G401.6 (cell line): Measurements from ENCODE around the gene SUPT3H.
"Not testable (repeated sequence)": the region's sequence is repeated elsewhere in the genome, so short reads cannot be mapped to it uniquely, and the experiment has no call there.

Experiments
- FAIRE-seq: peaks from 2 replicates; lab custom pipeline; 2012; peaks lifted over from hg19 to GRCh38; lab: Jason Lieb, UNC

SUPT3H gene

GRCh38 chr6:45255434-45255833 lies 122.3 kb downstream of the SUPT3H start:
- no peak for FAIRE-seq

GRCh38 chr6:45254253-45254652 lies 123.5 kb downstream of the SUPT3H start:
- no peak for FAIRE-seq

- FAIRE-seq = no peak
These were observed 124.3 kb downstream of the SUPT3H start for GRCh38 chr6:45253453-45253852.

- no peak for FAIRE-seq
These were observed 146.1 kb downstream of the SUPT3H start for GRCh38 chr6:45231660-45232059.

- no peak for FAIRE-seq
These were observed 148.3 kb downstream of the SUPT3H start for GRCh38 chr6:45229416-45229815.

GRCh38 chr6:45226081-45226480 lies 151.7 kb downstream of the SUPT3H start:
- FAIRE-seq = peak; percentile 36

- FAIRE-seq = no peak
These were observed 155.4 kb downstream of the SUPT3H start for GRCh38 chr6:45222380-45222779.

- FAIRE-seq = no peak
These were observed 162.0 kb downstream of the SUPT3H start for GRCh38 chr6:45215759-45216158.

- no peak for FAIRE-seq
These were observed 164.8 kb downstream of the SUPT3H start for GRCh38 chr6:45212976-45213375.

- no peak for FAIRE-seq
These were observed 168.0 kb downstream of the SUPT3H start for GRCh38 chr6:45209762-45210161.

- FAIRE-seq = no peak
These were observed 170.8 kb downstream of the SUPT3H start for GRCh38 chr6:45206793-45207492.

- FAIRE-seq = no peak
These were observed 176.2 kb downstream of the SUPT3H start for GRCh38 chr6:45201484-45201883.

- FAIRE-seq = no peak
These were observed 177.2 kb downstream of the SUPT3H start for GRCh38 chr6:45200510-45200909.

GRCh38 chr6:45199554-45199953 lies 178.2 kb downstream of the SUPT3H start:
- FAIRE-seq = no peak

- FAIRE-seq = no peak
These were observed 181.6 kb downstream of the SUPT3H start for GRCh38 chr6:45196121-45196520.

- no peak for FAIRE-seq
These were observed 182.6 kb downstream of the SUPT3H start for GRCh38 chr6:45195137-45195536.

GRCh38 chr6:45192556-45192955 lies 185.2 kb downstream of the SUPT3H start:
- FAIRE-seq = no peak

- FAIRE-seq = no peak
These were observed 186.3 kb downstream of the SUPT3H start for GRCh38 chr6:45191414-45191813.

- no peak for FAIRE-seq
These were observed 189.9 kb downstream of the SUPT3H start for GRCh38 chr6:45187836-45188235.

GRCh38 chr6:45185403-45186251 lies 192.1 kb downstream of the SUPT3H start:
- no peak for FAIRE-seq

GRCh38 chr6:45184937-45185336 lies 192.8 kb downstream of the SUPT3H start:
- no peak for FAIRE-seq

- FAIRE-seq = no peak
These were observed 193.7 kb downstream of the SUPT3H start for GRCh38 chr6:45184040-45184439.

GRCh38 chr6:45176373-45176772 lies 201.4 kb downstream of the SUPT3H start:
- not testable (repeated sequence) for FAIRE-seq

- no peak for FAIRE-seq
These were observed 202.5 kb downstream of the SUPT3H start for GRCh38 chr6:45175272-45175671.
